IMR-90 (cell line): ENCODE data around the gene LEKR1. TPM values are rescaled to one million over a fixed set of nuclear protein-coding genes. Genes with fewer than 3 reads are reported as not detected.

Experiments
- ATAC-seq: fragments of 200-7000 bp; cut with Tn5 transposase; 2 replicates; pipeline ENCODE4 v1.9.1; 2020; ENCODE audit warnings: low read depth, mild to moderate bottlenecking, moderate library complexity
- BruUV-seq: library from RNA; stranded (reverse); fragments of 400-500 nt; replicated peaks from 2 replicates; lab custom pipeline; 2021; lab: Mats Ljungman, UMichigan
- CTCF ChIA-PET: fragments of 300-600 bp; formaldehyde crosslinking; extraction: SDS; loops from one replicate; lab custom pipeline; 2021; ENCODE audit warnings: antibody characterized with exemption; lab: Yijun Ruan, JAX
- POLR2A ChIA-PET: fragments of 300-600 bp; sonication (Branson Sonifier 250); formaldehyde crosslinking; loops from one replicate; lab custom pipeline; 2022; ENCODE audit warnings: antibody characterized with exemption; ENCODE audit not compliant: unreplicated experiment; lab: Charles Lee
- DNase-seq: peaks from one replicate; pipeline ENCODE4 v3.0.0; 2013
- H2AFZ ChIP-seq: replicated peaks from 2 replicates; pipeline ENCODE3; 2013; ENCODE audit warnings: low read length, mild to moderate bottlenecking; ENCODE audit not compliant: poor library complexity
- H2AK5ac ChIP-seq: 2 replicates; pipeline ENCODE4 v1.6.1; 2013; ENCODE audit warnings: low read depth, low read length, inconsistent platforms
- H2AK9ac ChIP-seq: replicated peaks from 2 replicates; pipeline ENCODE3; 2013; ENCODE audit warnings: mild to moderate bottlenecking, low read depth, low read length, moderate library complexity; ENCODE audit not compliant: poor library complexity
- H2BK120ac ChIP-seq: 2 replicates; pipeline ENCODE4 v1.6.1; 2013; ENCODE audit warnings: low read depth, low read length, inconsistent platforms
- H2BK15ac ChIP-seq: 3 replicates; pipeline ENCODE4 v1.6.1; 2013; ENCODE audit warnings: low read depth, low read length, inconsistent platforms
- H2BK20ac ChIP-seq: 2 replicates; pipeline ENCODE4 v1.6.1; 2013; ENCODE audit warnings: low read depth, mild to moderate bottlenecking, inconsistent platforms, low read length, moderate library complexity
- H2BK5ac ChIP-seq: 2 replicates; pipeline ENCODE4 v1.6.1; 2013; ENCODE audit warnings: mild to moderate bottlenecking, low read depth, low read length, inconsistent platforms; ENCODE audit not compliant: poor library complexity, severe bottlenecking
- H3K14ac ChIP-seq: replicated peaks from 2 replicates; pipeline ENCODE4 v1.6.1; 2013; ENCODE audit warnings: low read depth, low read length, inconsistent platforms
- H3K18ac ChIP-seq: 2 replicates; pipeline ENCODE4 v1.6.1; 2013; ENCODE audit warnings: low read depth, low read length, control low read depth
- H3K23ac ChIP-seq: 2 replicates; pipeline ENCODE4 v1.6.1; 2013; ENCODE audit warnings: low read depth, low read length, inconsistent platforms
- H3K27ac ChIP-seq: 2 replicates; pipeline ENCODE4 v1.5.1; 2013; ENCODE audit warnings: mild to moderate bottlenecking, control low read depth, low read length; ENCODE audit not compliant: insufficient read depth
- H3K27me3 ChIP-seq: 2 replicates; pipeline ENCODE4 v1.6.1; 2013; ENCODE audit warnings: low read length; ENCODE audit not compliant: control insufficient read depth, insufficient read depth
- H3K36me3 ChIP-seq: 2 replicates; pipeline ENCODE4 v1.6.1; 2013; ENCODE audit warnings: low read length, mixed read lengths; ENCODE audit not compliant: control insufficient read depth, insufficient read depth
- H3K4ac ChIP-seq: 2 replicates; pipeline ENCODE4 v1.6.1; 2013; ENCODE audit warnings: low read depth, low read length, inconsistent platforms
- H3K4me1 ChIP-seq: 2 replicates; pipeline ENCODE4 v1.6.1; 2013; ENCODE audit warnings: low read length, mixed read lengths; ENCODE audit not compliant: control insufficient read depth, insufficient read depth
- H3K4me2 ChIP-seq: 2 replicates; pipeline ENCODE4 v1.6.1; 2013; ENCODE audit warnings: low read depth, mild to moderate bottlenecking, control low read depth, low read length, moderate library complexity
- H3K4me3 ChIP-seq: 2 replicates; pipeline ENCODE4 v1.5.1; 2013; ENCODE audit warnings: low read depth, mild to moderate bottlenecking, control low read depth, low read length, moderate library complexity; ENCODE audit not compliant: insufficient read depth
- H3K56ac ChIP-seq: 2 replicates; pipeline ENCODE4 v1.6.1; 2013; ENCODE audit warnings: low read length, inconsistent platforms; ENCODE audit not compliant: insufficient read depth; ENCODE audit errors: extremely low read depth
- H3K79me1 ChIP-seq, 2 experiments: 2 replicates each; pipeline ENCODE4 v1.6.1; 2013; ENCODE audit warnings: low read length in 2 of 2, inconsistent platforms in 1 of 2, low read depth in 1 of 2
- H3K9ac ChIP-seq: 2 replicates; pipeline ENCODE4 v1.6.1; 2013; ENCODE audit warnings: low read depth, low read length, control low read depth
- H3K9me1 ChIP-seq: 2 replicates; pipeline ENCODE4 v1.6.1; 2013; ENCODE audit warnings: low read length, inconsistent platforms; ENCODE audit not compliant: insufficient read depth
- H3K9me3 ChIP-seq: 2 replicates; pipeline ENCODE4 v1.6.1; 2013; ENCODE audit warnings: low read length; ENCODE audit not compliant: control insufficient read depth, insufficient read depth
- H4K20me1 ChIP-seq: 2 replicates; pipeline ENCODE4 v1.6.1; 2013; ENCODE audit warnings: low read length, inconsistent platforms; ENCODE audit not compliant: insufficient read depth
- H4K5ac ChIP-seq: 2 replicates; pipeline ENCODE4 v1.6.1; 2013; ENCODE audit warnings: mild to moderate bottlenecking, low read depth, low read length, control low read depth
- H4K8ac ChIP-seq, 2 experiments: 2 replicates each; pipeline ENCODE4 v1.6.1; 2013; ENCODE audit warnings: low read depth in 2 of 2, low read length in 2 of 2, control low read depth in 1 of 2, inconsistent platforms in 1 of 2
- H4K91ac ChIP-seq: 2 replicates; pipeline ENCODE4 v1.6.1; 2013; ENCODE audit warnings: low read depth, low read length, inconsistent platforms; ENCODE audit not compliant: insufficient read depth
- BHLHE40 ChIP-seq: fragments of 150-350 bp; IDR thresholded peaks from 2 replicates; pipeline ENCODE4 v1.6.1; 2016; ENCODE audit warnings: mild to moderate bottlenecking, low read depth, low read length
- CEBPB ChIP-seq: IDR thresholded peaks from 2 replicates; pipeline ENCODE4 v1.6.1; 2012; ENCODE audit warnings: low read depth, low read length, improper control_type of control experiment
- CHD1 ChIP-seq: IDR thresholded peaks from 2 replicates; pipeline ENCODE4 v1.6.1; 2012; ENCODE audit warnings: low read depth, low read length, improper control_type of control experiment
- ELK1 ChIP-seq: fragments of 150-350 bp; IDR thresholded peaks from 2 replicates; pipeline ENCODE4 v1.6.1; 2016; ENCODE audit warnings: low read depth, mild to moderate bottlenecking, low read length, moderate library complexity, borderline replicate concordance
- FOS ChIP-seq: fragments of 150-350 bp; IDR thresholded peaks from 2 replicates; pipeline ENCODE4 v1.6.1; 2016; ENCODE audit warnings: low read depth, low read length
- MAFK ChIP-seq: IDR thresholded peaks from 2 replicates; pipeline ENCODE4 v1.6.1; 2012; ENCODE audit warnings: low read depth, low read length, improper control_type of control experiment
- MAZ ChIP-seq: IDR thresholded peaks from 2 replicates; pipeline ENCODE4 v1.6.1; 2012; ENCODE audit warnings: low read depth, mild to moderate bottlenecking, low read length, improper control_type of control experiment, moderate library complexity, borderline replicate concordance
- MXI1 ChIP-seq: IDR thresholded peaks from 2 replicates; pipeline ENCODE4 v1.6.1; 2012; ENCODE audit warnings: low read depth, mild to moderate bottlenecking, low read length, moderate library complexity, borderline replicate concordance
- NFE2L2 ChIP-seq: fragments of 150-350 bp; IDR thresholded peaks from 2 replicates; pipeline ENCODE4 v1.6.1; 2016; ENCODE audit warnings: low read depth, mild to moderate bottlenecking, low read length
- POLR2A ChIP-seq: IDR thresholded peaks from 2 replicates; pipeline ENCODE4 v1.6.1; 2012; ENCODE audit warnings: mild to moderate bottlenecking, low read depth, low read length
- RAD21 ChIP-seq: IDR thresholded peaks from 2 replicates; pipeline ENCODE4 v1.6.1; 2012; ENCODE audit warnings: low read length, improper control_type of control experiment
- RCOR1 ChIP-seq: IDR thresholded peaks from 2 replicates; pipeline ENCODE4 v1.6.1; 2012; ENCODE audit warnings: mild to moderate bottlenecking, low read length, improper control_type of control experiment; ENCODE audit not compliant: insufficient replicate concordance
- RFX5 ChIP-seq: IDR thresholded peaks from 2 replicates; pipeline ENCODE4 v1.8.0; 2012; ENCODE audit warnings: low read depth, mild to moderate bottlenecking, low read length, moderate library complexity
- SMC3 ChIP-seq: fragments of 150-350 bp; IDR thresholded peaks from 2 replicates; pipeline ENCODE4 v1.6.1; 2016; ENCODE audit warnings: low read depth, mild to moderate bottlenecking, antibody characterized with exemption, low read length, moderate library complexity
- WGBS, 2 experiments: methylation state at CpG; one replicate each; pipeline versions ENCODE4 v1.1.5 to v1.1.7; 2013; ENCODE audit warnings: missing lambda C conversion rate in 2 of 2; ENCODE audit not compliant: insufficient read length in 1 of 2; ENCODE audit errors: extremely low coverage in 2 of 2; 5-methylcytosine and 5-hydroxymethylcytosine counted together
- dilution Hi-C: fragments of 300-500 bp; cut with HindIII; formaldehyde crosslinking; loops from one replicate; pipeline ENCODE4 v1.14.3; 2018; ENCODE audit warnings: low sequenced_read_pairs; ENCODE audit not compliant: unreplicated experiment
- in situ Hi-C: fragments of 300-500 bp; cut with MboI; formaldehyde crosslinking; loops from 3 replicates; pipeline ENCODE4 v1.14.3; 2019; ENCODE audit warnings: low sequenced_read_pairs, inconsistent platforms, mixed read lengths
- intact Hi-C: fragments of 100-400 bp; cut with micrococcal nuclease; formaldehyde crosslinking; loops from 2 replicates; pipeline ENCODE4 v1.10.0; 2022
- polyA plus RNA-seq, 3 experiments: library from polyadenylated mRNA; depleted of rRNA; stranded (reverse); fragments of >200 nt; gene quantifications; 2 replicates each; pipeline ENCODE4 v1.2.3, GENCODE V29; 2012; ENCODE audit warnings: low replicate concordance in 1 of 3
- total RNA-seq: library from RNA; depleted of rRNA; stranded (reverse); fragments of >200 nt; gene quantifications from 2 replicates; pipeline ENCODE4 v1.2.3, GENCODE V29; 2012
- TF ChIP-seq, protein P1 (sequence below): conservative IDR thresholded peaks from 2 replicates; pipeline ENCODE4 v1.5.1; 2012; ENCODE audit warnings: mild to moderate bottlenecking, low read depth, low read length, improper control_type of control experiment
- TF ChIP-seq, protein P2 (sequence below): fragments of 150-350 bp; IDR thresholded peaks from 2 replicates; pipeline ENCODE4 v1.6.1; 2017; ENCODE audit warnings: mild to moderate bottlenecking, antibody characterized with exemption, low read length, low read depth

LEKR1 gene
- total and polyA plus RNA-seq, 2 of the 4 experiments (the other 2 are of a cell fraction) = 0.19 to 0.36 TPM

DNA sequence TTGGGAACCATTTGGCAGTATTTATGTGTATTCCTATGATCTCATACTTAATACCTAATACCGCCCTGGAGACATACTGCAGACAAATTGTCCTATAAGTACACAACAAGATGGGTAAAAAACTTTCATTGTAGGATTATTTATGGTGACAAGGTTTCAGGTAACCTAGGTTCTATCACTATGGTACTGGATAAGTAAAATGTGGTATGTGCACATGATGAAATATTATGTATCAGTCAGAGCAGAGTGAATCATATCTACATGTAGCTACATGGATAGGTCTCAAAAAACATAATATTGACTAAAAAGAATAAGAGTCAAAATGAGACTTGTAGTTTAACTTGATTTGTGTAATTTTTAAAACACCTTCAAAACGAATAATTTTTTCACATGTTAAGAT is 147.8 kb downstream of the LEKR1 start:
- no CpG with 5 or more reads among the region's 2 CpGs for WGBS, 2 experiments
- CTCF ChIA-PET = interaction anchor here (1.2 kb wide), 1 partner anchor 15 kb away, joined by 3 read pairs; no protein-coding TSS in a partner anchor
- POLR2A ChIA-PET = no interaction called here
- Histone ChIP-seq H3K9me1 (no peaks in the 10 kb centered on the region), H3K36me3 (no peaks in the 10 kb centered on the region), H3K27me3 (no peaks in the 10 kb centered on the region; the same call in 1 of the 2 replicates), H3K56ac (no peak overlapping the region), H4K91ac (no peak overlapping the region), H2AK5ac (no peak overlapping the region), H3K27ac (no peak overlapping the region), H3K79me1 (no peaks in the 10 kb centered on the region), H2BK120ac (no peak overlapping the region), H4K8ac (no peak overlapping the region), H3K4me1 (no peaks in the 10 kb centered on the region), H3K4me3 (no peak overlapping the region), H3K4me2 (no peak overlapping the region), H3K9ac (no peak overlapping the region), H2BK20ac (no peak overlapping the region), H3K18ac (no peak overlapping the region), H3K23ac (no peak overlapping the region), H2BK5ac (no peak overlapping the region), H2AK9ac (no peak overlapping the region), H3K14ac (no peak overlapping the region), H3K9me3 (no peaks in the 10 kb centered on the region), H4K20me1 (no peaks in the 10 kb centered on the region), H2BK15ac (no peak overlapping the region), H3K4ac (no peak overlapping the region), H2AFZ (no peak overlapping the region), H4K5ac (no peak overlapping the region)
- no TSS peak for BruUV-seq
- dilution Hi-C loops (no loop called here), in situ Hi-C loops (no loop called here), intact Hi-C loops (no loop called here)
- DNase-seq (no peak), ATAC-seq (no peak)
- TF ChIP-seq POLR2A = no peak
- TF ChIP-seq, protein P1, sequence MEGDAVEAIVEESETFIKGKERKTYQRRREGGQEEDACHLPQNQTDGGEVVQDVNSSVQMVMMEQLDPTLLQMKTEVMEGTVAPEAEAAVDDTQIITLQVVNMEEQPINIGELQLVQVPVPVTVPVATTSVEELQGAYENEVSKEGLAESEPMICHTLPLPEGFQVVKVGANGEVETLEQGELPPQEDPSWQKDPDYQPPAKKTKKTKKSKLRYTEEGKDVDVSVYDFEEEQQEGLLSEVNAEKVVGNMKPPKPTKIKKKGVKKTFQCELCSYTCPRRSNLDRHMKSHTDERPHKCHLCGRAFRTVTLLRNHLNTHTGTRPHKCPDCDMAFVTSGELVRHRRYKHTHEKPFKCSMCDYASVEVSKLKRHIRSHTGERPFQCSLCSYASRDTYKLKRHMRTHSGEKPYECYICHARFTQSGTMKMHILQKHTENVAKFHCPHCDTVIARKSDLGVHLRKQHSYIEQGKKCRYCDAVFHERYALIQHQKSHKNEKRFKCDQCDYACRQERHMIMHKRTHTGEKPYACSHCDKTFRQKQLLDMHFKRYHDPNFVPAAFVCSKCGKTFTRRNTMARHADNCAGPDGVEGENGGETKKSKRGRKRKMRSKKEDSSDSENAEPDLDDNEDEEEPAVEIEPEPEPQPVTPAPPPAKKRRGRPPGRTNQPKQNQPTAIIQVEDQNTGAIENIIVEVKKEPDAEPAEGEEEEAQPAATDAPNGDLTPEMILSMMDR = no peak
- TF ChIP-seq RFX5 = no peak
- TF ChIP-seq BHLHE40 = no peak
- TF ChIP-seq FOS = no peak
- TF ChIP-seq NFE2L2 = no peak
- TF ChIP-seq SMC3 = no peak
- TF ChIP-seq MAZ = no peak
- TF ChIP-seq ELK1 = no peak
- TF ChIP-seq MAFK = no peak
- no peak for TF ChIP-seq RAD21
- TF ChIP-seq, protein P2, sequence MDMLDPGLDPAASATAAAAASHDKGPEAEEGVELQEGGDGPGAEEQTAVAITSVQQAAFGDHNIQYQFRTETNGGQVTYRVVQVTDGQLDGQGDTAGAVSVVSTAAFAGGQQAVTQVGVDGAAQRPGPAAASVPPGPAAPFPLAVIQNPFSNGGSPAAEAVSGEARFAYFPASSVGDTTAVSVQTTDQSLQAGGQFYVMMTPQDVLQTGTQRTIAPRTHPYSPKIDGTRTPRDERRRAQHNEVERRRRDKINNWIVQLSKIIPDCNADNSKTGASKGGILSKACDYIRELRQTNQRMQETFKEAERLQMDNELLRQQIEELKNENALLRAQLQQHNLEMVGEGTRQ = no peak
- no peak for TF ChIP-seq CEBPB
- TF ChIP-seq RCOR1 = no peak
- TF ChIP-seq MXI1 = no peak
- no peak for TF ChIP-seq CHD1
